SIG-M5 treated with dmso at 0.1 percent for 504 hours (cell line): ENCODE measurements around the gene ZNF346.
A peak's percentile ranks its signal among the peaks of the same experiment; 100 is the strongest.

Experiments
- DNase-seq: peaks from one replicate; lab custom pipeline; 2025; ENCODE audit not compliant: unreplicated experiment; lab: John Stamatoyannopoulos, UW

The ZNF346 gene

DNA sequence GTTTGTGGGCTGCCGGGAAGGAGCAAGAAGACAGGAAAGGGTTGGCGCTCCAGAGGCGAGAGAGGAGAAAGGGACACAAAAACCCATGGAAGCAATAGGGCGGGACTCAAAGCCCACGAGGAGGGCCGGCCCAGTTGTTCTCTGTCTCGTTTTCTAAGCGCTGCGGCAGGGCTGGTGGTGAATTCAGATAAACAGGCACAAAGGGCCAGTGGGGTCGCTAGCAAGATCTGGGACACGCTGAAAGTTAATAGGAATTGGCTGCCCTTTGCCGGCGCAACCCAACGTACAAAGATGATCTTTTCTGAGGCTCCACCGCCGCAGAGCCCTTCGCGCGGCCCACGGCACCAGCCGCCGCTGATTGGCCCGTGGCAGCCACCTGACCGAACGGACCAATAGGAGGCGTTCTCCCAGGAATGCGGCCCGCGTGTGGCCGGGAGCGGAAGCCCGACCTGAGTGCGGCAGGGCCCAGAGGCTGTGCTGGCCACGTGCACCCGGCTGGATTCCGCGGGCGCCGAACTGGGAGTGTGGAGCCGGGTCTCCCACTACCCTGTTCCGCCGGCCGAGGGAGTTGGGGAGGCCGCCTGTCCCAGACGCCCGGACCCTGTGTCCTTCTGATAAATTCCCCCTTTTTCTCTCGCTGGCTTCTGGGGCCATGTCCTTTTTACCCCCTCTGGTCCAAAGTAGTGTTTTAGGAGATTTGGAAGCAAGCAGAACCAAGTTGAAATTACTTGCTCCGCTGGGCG lies 94.3 kb downstream of the ZNF346 start:
- DNase-seq, result no peak

DNA sequence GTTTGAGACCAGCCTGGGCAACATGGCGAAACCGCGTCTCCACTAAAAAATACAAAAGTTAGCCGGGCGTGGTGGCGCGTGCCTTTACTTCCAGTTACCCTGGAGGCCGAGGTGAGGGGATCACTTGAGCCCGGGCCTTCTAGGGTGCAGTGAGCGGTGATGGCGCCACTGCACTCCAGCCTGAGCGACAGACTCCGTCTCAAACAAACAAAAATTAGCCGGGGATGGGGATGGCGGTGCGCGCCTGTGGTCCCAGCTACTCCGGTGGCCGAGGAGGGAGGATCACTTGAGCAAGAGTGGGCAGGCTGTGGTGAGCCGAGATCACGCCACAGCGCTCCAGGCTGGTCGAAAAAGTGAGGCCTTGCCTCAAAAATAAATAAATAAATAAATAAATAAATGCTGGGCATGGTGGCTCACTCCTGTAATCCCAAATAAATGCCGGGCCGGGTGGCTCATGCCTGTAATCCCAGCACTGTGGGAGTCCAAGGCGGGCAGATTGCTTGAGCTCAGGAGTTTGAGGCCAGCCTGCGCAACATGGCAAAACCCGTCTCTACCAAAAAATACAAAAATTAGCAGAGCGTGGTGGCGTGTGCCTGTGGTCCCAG lies 95.0 kb downstream of the ZNF346 start:
- no peak for DNase-seq

DNA sequence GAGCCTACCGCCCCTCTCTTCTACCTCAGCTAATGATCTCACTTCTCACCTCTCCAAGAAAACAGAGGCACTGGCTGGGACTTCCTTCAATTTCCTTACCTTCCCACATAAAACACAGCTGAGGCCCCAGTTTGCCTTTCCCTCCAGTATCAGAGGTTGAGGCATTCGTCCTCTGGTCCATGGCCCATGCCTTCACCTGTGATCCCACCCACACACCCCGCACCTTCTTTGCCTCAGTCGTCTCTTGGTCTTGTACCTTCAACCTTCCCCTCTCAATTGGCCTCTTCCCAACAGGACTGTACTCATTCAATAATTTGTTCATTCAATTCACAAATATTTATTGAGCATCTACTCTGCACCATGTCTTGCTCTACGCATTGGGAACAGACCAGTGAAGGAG lies 100.1 kb downstream of the ZNF346 start:
- no peak for DNase-seq

DNA sequence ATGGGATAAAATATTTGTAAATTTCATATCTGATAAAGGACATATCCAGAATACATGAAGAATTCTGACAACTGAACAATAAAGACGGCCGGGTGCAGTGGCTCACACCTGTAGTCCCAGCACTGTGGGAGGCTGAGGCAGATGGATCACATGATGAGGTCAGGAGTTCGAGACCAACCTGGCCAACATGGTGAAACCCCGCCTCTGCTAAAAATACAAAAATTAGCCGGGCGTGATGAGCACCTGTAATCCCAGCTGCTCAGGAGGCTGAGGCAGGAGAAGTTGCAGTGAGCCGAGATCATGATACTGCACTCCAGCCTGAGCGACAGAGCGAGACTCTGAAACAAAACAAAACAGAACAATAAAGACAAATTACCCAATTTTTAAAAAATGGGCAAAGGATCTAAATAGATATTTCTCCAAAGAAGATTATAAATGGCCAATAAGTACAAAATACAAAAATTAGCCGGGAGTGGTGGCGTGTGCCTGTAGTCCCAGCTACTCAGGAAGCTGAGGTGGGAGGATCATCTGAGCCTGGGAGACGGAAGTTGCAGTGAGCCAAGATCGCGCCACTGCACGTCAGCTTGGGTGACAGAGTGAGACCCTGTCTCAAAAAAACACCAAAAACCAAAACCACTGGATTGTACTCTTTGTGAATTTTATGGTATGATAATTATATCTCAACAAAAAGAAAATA lies 101.4 kb downstream of the ZNF346 start:
- DNase-seq, result no peak

DNA sequence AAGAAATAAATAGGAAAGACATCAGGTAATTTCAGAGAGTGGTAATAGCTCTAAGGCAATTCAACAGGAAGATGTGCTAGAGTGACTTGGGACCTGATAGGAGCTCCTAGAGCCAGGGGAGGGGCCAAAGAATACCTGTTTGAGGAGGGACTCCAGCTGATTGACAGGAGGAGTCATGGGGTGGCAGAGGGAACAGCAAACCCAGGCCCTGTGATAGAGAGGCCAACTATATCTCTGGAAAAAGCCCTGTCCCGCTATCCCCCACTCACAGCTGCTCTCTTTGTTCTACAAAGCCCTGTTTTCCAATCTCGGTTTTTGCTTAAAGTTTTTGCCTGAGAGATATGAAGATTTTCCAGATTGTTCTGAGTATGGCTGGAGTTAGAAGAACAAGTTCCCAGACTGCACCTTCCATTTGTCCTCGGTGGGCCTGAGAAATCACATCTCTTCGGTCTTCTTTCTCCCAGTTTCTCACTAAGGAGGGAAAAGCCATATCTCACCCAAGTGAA lies 102.0 kb downstream of the ZNF346 start:
- DNase-seq, result peak; percentile 33

DNA sequence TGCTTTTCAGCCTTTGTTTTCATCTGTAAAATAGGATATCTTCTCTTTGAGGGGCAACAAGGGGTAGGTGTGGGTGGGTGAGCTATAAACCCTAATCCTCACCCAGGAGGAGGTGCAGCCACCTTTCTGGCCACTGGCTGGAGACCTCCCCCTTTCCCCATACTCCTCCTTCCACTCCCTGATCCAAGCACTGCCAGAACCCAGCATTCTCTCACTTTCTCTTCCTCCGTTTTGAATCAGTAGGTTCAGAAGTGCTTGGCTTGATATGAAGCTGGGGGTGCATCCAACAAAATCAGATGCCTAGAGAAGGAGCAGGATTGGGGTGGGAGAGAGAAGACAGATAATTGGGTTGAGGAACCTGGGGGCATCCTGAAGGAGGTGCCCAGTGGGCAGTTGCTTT lies 104.3 kb downstream of the ZNF346 start:
- no peak for DNase-seq

DNA sequence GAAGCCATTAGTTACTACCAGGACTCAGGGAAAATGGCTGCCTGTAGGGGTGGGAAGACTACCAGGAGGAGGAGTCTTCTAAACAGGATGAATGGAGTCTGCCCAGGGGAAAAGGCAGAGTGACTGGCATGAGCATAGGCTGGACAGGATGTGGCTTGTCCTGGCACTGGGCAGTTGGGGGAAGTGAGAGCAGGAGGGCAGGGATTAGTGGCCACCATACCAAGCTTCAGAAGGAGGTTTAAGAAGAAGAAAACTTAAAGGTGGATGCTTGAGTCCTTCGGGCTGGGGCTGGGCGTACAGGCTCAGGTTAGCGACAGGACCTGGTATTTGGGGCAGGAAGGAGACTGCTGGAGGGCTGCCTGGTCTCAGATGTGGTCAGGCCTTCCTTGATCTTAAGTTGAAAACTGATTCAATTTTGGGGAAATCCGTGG lies 106.1 kb downstream of the ZNF346 start:
- no peak for DNase-seq

DNA sequence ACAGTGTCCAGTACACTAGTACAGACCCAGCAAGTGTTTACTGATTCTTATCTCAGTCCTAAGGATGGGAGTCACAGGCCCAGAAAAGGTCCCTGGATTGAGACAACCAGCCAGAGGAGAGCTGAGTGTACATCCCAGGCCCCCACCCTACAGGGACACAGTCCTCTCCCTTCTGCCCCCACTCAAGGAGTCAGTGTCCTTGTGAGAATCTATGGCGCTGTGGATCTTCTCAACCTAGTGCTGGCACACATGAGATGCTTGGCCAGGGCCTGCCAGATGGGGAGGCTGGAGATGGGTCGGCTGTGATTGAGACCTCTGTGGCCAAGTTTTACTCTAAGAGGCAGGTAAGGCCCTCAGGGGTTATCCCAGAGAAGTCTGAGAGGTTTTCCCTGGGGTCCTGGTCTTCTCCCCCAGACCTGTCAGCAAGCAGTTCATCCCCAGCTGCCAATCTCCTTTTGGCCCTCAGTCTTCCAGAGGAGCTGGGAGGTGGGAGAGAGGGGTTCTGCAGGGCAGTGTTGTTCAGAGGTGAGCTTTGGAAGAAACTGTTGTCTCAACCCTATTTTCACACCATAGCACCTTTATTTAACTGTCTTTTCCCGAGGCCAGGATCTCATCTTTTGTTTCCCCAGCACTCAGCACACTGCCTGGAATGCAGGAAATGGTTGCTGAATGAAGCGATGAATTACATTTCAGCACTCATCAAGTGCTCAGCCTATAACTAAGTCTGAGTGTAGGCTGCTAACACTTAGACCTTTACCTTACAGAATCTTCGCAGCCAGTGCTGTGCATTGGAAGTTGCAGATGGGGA lies 107.9 kb downstream of the ZNF346 start:
- no peak for DNase-seq
